NCI-H345 treated with DMSO at 0.1 percent for 48 hours (cell line): ENCODE measurements around the gene MYO15A.

Experiments
- DNase-seq: peaks from one replicate; lab custom pipeline; 2025; ENCODE audit not compliant: unreplicated experiment; lab: John Stamatoyannopoulos, UW

Gene MYO15A

GRCh38 chr17:18184143-18185031, 75.8 kb downstream of the MYO15A start:
- DNase-seq = no peak

DNA sequence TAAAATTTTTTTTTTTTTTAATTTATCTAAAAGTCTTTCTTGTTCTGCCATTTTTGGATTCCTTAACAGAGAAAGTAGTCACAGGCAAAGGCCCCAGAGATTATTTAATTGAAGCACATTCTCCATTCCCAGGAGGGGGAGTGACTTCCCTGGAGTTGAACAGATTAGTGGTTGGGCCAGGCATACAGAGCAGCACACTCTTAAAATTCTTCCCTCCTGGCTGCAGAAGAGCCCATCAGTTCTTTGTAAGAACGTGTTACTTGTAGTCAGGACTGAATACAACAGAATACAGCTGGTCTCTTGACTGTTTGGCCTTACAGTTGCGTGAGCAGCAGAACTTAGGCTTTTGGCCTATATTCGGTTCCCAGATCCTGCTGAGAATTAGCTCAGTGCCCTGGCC, 76.8 kb downstream of the MYO15A start:
- DNase-seq = no peak

DNA sequence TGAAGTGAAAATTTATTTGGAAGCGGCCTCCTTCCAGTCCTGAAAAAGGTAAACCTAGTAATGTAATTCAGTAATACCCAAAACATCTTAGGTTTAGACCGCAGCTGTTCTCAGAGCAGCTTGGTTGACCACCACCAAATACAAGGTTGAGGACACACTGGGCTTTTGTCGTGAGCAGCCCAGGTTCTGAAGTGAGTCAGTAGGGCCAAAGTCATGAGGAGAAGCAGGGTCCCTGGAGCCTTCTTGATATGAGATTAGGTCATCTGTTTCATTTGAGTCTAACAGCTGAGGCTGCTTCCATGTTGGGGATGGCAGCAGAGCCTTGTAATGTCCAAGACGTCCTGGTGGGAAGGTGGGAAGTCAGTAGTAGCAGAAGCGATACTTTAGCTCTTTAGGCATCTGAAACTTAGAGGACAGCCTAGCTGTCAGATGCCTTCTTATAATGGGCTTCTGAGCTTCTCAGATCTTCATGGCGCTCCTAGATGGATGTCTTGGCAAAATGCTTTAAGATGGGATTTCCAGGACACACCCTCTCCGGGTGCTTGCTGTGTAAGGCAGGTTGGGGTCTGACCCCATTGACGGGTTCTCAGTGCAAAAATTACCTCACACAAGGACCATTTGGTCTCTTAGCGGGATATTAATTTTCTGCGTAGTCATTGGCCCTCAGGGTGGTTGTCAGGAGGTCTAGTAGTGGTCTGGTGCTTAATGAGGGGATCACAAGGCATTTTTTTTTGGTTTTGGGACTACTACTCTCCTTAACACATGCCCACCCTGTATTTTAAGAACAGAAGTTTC, 77.5 kb downstream of the MYO15A start:
- DNase-seq = no peak

- DNase-seq = no peak
Measured at GRCh38 chr17:18186627-18186982, 78.0 kb downstream of the MYO15A start.

GRCh38 chr17:18187226-18187625, 78.7 kb downstream of the MYO15A start:
- DNase-seq = no peak

- DNase-seq = no peak
Measured at GRCh38 chr17:18187821-18188761, 79.5 kb downstream of the MYO15A start.

DNA sequence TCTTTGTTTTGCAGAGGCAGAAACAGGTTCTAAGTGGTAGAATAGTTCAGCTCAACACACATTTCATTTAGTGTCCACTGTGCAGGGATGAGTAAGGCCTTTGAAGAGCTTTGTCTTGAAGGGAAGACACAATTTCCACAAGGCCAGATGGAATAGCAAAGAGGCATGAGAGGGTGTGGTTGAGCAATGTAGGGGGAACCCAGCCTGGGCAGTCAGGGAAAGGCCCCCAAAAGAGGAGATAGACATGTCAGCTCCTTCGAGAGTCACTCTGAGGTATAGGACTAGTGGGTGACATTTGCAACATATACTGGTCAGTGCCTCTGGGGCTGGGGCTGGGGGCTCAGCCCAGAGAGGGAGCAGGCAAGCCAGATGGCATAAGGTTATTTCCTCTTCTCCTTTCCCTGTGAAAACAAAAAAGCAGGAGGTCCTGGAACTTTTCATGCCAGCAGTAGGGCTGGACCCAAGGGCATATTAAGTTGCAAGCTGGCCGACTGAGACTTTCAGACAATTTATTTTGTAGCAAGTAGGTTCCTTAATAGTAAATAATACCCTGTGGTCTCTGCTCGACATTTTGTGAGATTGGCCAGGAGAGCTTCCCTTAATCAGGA, 82.2 kb downstream of the MYO15A start:
- no peak for DNase-seq

- no peak for DNase-seq
Measured at GRCh38 chr17:18191236-18191667, 82.7 kb downstream of the MYO15A start.

GRCh38 chr17:18191967-18192366, 83.4 kb downstream of the MYO15A start:
- DNase-seq = no peak

DNA sequence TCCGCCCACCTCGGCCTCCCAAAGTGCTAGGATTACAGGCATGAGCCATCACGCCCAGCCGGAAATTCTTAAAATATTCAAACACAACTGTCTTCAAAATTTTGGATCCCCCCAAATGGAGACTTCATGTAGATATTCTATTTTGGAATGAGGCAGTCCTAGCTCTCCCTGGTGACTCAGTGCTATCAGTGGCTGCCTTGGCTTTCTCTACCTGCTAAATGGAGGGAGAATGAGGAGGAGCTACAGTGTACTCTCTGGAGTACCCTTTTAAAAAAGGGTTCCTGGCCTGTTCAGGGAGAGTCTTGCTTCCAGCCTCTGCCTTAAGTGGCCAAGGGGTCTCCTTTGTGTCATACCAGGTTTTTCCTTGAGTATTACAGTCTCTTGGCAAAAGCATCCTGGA, 85.8 kb downstream of the MYO15A start:
- DNase-seq = no peak

- no peak for DNase-seq
Measured at GRCh38 chr17:18194804-18195203, 86.2 kb downstream of the MYO15A start.

GRCh38 chr17:18195246-18195645, 86.7 kb downstream of the MYO15A start:
- no peak for DNase-seq

DNA sequence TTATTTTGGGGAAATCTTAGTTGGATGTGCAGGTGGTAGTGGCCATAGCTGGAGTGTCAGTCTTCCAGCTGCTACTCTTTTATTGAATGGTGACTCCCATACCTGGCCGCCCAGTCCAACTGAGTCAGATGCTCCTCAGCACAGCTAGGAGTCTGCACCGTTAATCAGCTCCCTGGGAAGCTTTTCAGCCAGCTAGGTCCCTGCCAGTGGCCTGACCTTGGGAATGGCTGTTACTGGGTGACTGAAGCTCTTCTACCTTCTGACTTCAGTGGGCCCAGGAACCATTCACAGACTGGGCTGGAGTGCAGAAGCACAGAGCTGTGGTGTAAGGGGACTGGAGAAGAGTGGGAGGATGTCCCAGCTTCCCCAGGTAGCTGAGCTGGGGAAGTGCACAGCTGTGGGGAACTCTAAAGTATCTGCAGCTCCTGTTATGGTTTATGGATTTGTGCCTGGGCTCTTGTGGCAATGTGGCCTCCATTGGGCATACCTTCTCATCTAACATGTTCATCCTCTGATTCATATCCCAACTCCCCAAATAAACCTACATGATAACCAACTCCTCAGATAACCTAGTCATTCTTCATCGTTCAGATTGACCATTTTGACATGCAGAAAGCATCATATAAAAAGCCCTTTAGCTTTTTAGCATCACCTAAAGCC, 89.1 kb downstream of the MYO15A start:
- no peak for DNase-seq

- no peak for DNase-seq
Measured at GRCh38 chr17:18198530-18198929, 90.0 kb downstream of the MYO15A start.

DNA sequence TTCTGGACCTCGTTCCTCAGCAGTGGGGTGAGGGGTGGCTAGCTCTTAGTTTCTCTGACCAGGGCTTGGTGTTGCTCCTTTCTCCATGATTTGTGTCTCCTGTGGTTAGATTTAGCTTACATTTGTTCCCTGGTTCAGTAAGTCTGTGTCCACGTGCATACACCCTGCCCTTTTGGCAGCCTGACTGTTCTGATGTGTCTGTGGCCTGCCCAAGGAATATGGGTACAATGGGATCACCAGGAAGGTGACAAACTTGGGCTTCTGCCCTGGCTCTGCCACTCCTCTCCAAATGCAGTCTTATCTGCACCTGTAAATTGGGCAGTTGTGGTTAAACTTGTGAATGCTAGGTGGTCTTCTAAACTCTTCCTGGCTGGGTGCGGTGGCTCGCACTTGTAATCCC, 92.6 kb downstream of the MYO15A start:
- no peak for DNase-seq

DNA sequence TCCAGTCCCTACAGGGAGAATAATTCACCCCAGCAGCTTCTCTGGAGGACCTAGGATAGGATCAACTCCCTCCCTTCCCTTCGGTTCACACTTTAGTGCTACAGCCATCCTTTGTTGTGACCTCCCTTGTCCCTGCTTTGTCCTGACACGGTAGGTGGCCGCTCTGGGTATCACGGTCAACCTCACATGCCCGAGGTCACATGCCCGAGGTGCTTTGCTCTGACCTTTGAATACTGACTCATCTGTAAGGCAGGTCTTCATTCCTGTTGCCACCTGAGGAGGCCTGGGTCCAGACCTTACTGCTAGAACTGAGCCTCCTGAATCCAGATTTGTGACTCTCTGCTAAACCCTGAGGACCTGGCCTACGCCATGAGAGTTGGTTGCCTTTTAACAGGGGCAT, 94.8 kb downstream of the MYO15A start:
- no peak for DNase-seq

- DNase-seq = no peak
Measured at GRCh38 chr17:18205861-18206260, 97.3 kb downstream of the MYO15A start.

DNA sequence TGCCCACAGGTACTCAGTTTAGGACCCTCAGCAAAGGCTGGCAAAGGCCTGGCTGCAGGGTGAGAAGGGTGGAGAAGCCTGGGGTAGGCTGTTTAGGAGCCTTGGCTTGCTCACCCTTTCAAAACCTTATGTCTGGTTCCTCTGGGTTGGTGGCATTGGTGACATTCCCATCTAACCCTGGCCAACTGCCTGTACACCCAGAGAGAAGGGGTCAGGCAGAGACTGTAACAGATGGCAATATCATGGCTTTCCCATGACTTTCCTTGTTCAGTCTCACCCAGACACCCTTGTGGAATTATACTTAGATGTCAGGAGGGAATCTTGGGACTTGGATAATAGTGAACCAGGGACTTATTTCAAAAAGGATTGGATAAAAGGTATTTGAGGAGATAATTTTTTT, 98.4 kb downstream of the MYO15A start:
- no peak for DNase-seq

DNA sequence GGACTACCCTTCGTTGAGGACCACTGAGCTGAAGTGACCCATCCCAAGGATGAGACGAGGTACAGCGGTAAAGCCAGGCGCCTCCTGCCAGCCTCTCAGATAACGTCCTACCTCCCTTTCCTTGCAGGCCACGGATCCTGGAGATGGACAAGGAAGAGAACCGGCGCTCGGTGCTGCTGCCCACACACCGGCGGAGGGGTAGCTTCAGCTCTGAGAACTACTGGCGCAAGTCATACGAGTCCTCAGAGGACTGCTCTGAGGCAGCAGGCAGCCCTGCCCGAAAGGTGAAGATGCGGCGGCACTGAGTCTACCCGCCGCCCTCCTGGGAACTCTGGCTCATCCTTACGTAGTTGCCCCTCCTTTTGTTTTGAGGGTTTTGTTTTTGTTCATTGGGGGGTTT, 99.5 kb downstream of the MYO15A start:
- DNase-seq = no peak

- DNase-seq = no peak
Measured at GRCh38 chr17:18213666-18214270, 105.2 kb downstream of the MYO15A start.
